ENCODE data around the gene ARL5B. TPM values are rescaled to one million over a fixed set of nuclear protein-coding genes. Genes with fewer than 3 reads are reported as not detected.

Gene ARL5B
- 21.2 and 39.6 TPM in 2 replicates for total RNA-seq

GRCh38 chr10:18659125-18659818 lies at the start of gene ARL5B:
ARL5B (plus strand) TSS chr10:18659431; CDS start chr10:18659638, 207 bp downstream.

GRCh38 chr10:18651324-18652007 lies 7.8 kb upstream of the ARL5B start, which contains the start of gene NSUN6:
NSUN6 (minus strand) TSS chr10:18651587; CDS start chr10:18651203, 384 bp downstream.

Other genes with a start within 250 kb of the ARL5B start
- 11.2 and 20.4 TPM in 2 replicates for gene NSUN6, start 7.8 kb upstream of the ARL5B start, total RNA-seq